ENCODE results near the gene H2BW1. TPM values are rescaled to one million over a fixed set of nuclear protein-coding genes. Genes with fewer than 3 reads are reported as not detected.

The H2BW1 gene
- total RNA-seq, 1 experiment from 2014 or later = not detected

Other genes with a start within 250 kb of the H2BW1 start
- gene PLP1, start 236.9 kb downstream of the H2BW1 start, total RNA-seq (2014; rRNA removed; shearing (Covaris generic)) = not detected in 2 replicates
- gene RAB9B, start 181.5 kb downstream of the H2BW1 start, total RNA-seq (2014; rRNA removed; shearing (Covaris generic)) = 0.69 and 0.99 TPM in 2 replicates
- gene TMSB15B, start 51.1 kb downstream of the H2BW1 start, total RNA-seq (2014; rRNA removed; shearing (Covaris generic)) = 10.0 and 18.3 TPM in 2 replicates
- gene H2BW2, start 26.2 kb upstream of the H2BW1 start, total RNA-seq (2014; rRNA removed; shearing (Covaris generic)) = not detected in 2 replicates
- gene TMSB15C, start 62.5 kb upstream of the H2BW1 start, total RNA-seq (2014; rRNA removed; shearing (Covaris generic)) = 3.0 and 5.7 TPM in 2 replicates
- gene ZCCHC18, start 98.8 kb upstream of the H2BW1 start, total RNA-seq (2014; rRNA removed; shearing (Covaris generic)) = 1.1 and 1.2 TPM in 2 replicates
- gene SLC25A53, start 143.3 kb upstream of the H2BW1 start, total RNA-seq (2014; rRNA removed; shearing (Covaris generic)) = 3.1 and 4.2 TPM in 2 replicates
- 7.0 and 7.4 TPM in 2 replicates for gene FAM199X, start 152.7 kb upstream of the H2BW1 start, total RNA-seq (2014; rRNA removed; shearing (Covaris generic))
- gene ESX1, start 241.2 kb upstream of the H2BW1 start, total RNA-seq (2014; rRNA removed; shearing (Covaris generic)) = not detected in 2 replicates